Mesendoderm (in vitro differentiated cells): ENCODE measurements around the gene MLKL.

Experiments used
- DNase-seq: peaks from one replicate; pipeline ENCODE4 v3.0.0; 2013
- H2AK5ac ChIP-seq: 2 replicates; pipeline ENCODE4 v1.6.1; 2013; ENCODE audit warnings: low read length, inconsistent platforms
- H2BK120ac ChIP-seq: 2 replicates; pipeline ENCODE4 v1.6.1; 2013; ENCODE audit warnings: low read depth, mild to moderate bottlenecking, low read length, moderate library complexity, mixed read lengths
- H2BK15ac ChIP-seq: replicated peaks from 2 replicates; pipeline ENCODE4 v1.6.1; 2013; ENCODE audit warnings: low read depth, mild to moderate bottlenecking, moderate library complexity
- H2BK5ac ChIP-seq: 2 replicates; pipeline ENCODE4 v1.6.1; 2013; ENCODE audit warnings: low read length, inconsistent platforms
- H3K18ac ChIP-seq: 2 replicates; pipeline ENCODE4 v1.6.1; 2013; ENCODE audit warnings: mild to moderate bottlenecking, low read length, mixed read lengths
- H3K23ac ChIP-seq: one replicate; pipeline ENCODE4 v1.6.1; 2013; ENCODE audit warnings: low read length
- H3K27ac ChIP-seq: 2 replicates; pipeline ENCODE4 v1.5.1; 2013; ENCODE audit warnings: low read depth, mild to moderate bottlenecking, inconsistent platforms, low read length, moderate library complexity
- H3K27me3 ChIP-seq: 2 replicates; pipeline ENCODE4 v1.6.1; 2013; ENCODE audit warnings: low read length, control low read depth, mild to moderate bottlenecking, inconsistent platforms; ENCODE audit not compliant: insufficient read depth, poor library complexity
- H3K36me3 ChIP-seq: 2 replicates; pipeline ENCODE4 v1.6.1; 2013; ENCODE audit warnings: low read length, inconsistent platforms; ENCODE audit not compliant: control insufficient read depth, insufficient read depth
- H3K4ac ChIP-seq: one replicate; pipeline ENCODE4 v1.6.1; 2013; ENCODE audit warnings: low read depth, mild to moderate bottlenecking, low read length, moderate library complexity
- H3K4me1 ChIP-seq: 2 replicates; pipeline ENCODE4 v1.6.1; 2013; ENCODE audit warnings: low read depth, low read length, inconsistent platforms; ENCODE audit not compliant: control insufficient read depth
- H3K4me2 ChIP-seq: 2 replicates; pipeline ENCODE4 v1.6.1; 2013; ENCODE audit warnings: low read length
- H3K4me3 ChIP-seq: 2 replicates; pipeline ENCODE4 v1.5.1; 2013; ENCODE audit warnings: mild to moderate bottlenecking, low read length
- H3K56ac ChIP-seq: one replicate; pipeline ENCODE4 v1.6.1; 2013; ENCODE audit warnings: low read length
- H3K79me1 ChIP-seq: 2 replicates; pipeline ENCODE4 v1.6.1; 2013; ENCODE audit warnings: low read length, inconsistent platforms
- H3K79me2 ChIP-seq: 2 replicates; pipeline ENCODE4 v1.6.1; 2013; ENCODE audit warnings: mild to moderate bottlenecking, low read length; ENCODE audit not compliant: control insufficient read depth, insufficient read depth
- H3K9ac ChIP-seq: 2 replicates; pipeline ENCODE4 v1.6.1; 2013; ENCODE audit warnings: low read length, inconsistent platforms
- H4K5ac ChIP-seq: one replicate; pipeline ENCODE4 v1.6.1; 2013; ENCODE audit warnings: low read length
- H4K8ac ChIP-seq: one replicate; pipeline ENCODE4 v1.6.1; 2013; ENCODE audit warnings: low read depth, mild to moderate bottlenecking, control low read depth, low read length, moderate library complexity
- WGBS: extraction: QIAGEN DNeasy Blood & Tissue Kit; methylation state at CpG from one replicate; pipeline ENCODE4 v1.1.7; 2013; ENCODE audit warnings: low lambda C conversion rate, missing lambda C conversion rate; ENCODE audit not compliant: insufficient coverage; ENCODE audit errors: extremely low coverage; 5-methylcytosine and 5-hydroxymethylcytosine counted together

Gene MLKL

GRCh38 chr16:74709441-74709877 lies 8.8 kb upstream of the MLKL start:
- Histone ChIP-seq H3K18ac (no peak overlapping the region), H3K79me1 (no peaks in the 10 kb centered on the region)
- WGBS = no CpG with 5 or more reads among the region's 6 CpGs

GRCh38 chr16:74700116-74700437 lies 585 bp downstream of the MLKL start:
- Histone ChIP-seq H3K9ac (peak overlapping the region; percentile 56), H3K27ac (no peak overlapping the region), H3K4ac (no peak overlapping the region), H3K36me3 (no peaks in the 10 kb centered on the region), H3K27me3 (peaks cover 1% of the 10 kb centered on the region), H3K4me2 (peak overlapping the region; percentile 28), H3K56ac (peak overlapping the region; percentile 75), H3K4me3 (peak overlapping the region; percentile 9), H2BK15ac (no peak overlapping the region), H2BK5ac (no peak overlapping the region), H3K23ac (no peak overlapping the region), H3K4me1 (no peaks in the 10 kb centered on the region), H3K79me2 (no peaks in the 10 kb centered on the region), H2AK5ac (no peak overlapping the region), H4K8ac (no peak overlapping the region), H3K18ac (no peak overlapping the region), H3K79me1 (no peaks in the 10 kb centered on the region), H4K5ac (no peak overlapping the region), H2BK120ac (no peak overlapping the region)
- no peak for DNase-seq
- no CpG with 5 or more reads among the region's 16 CpGs for WGBS

More at GRCh38 chr16:74709441-74709877, 8.8 kb upstream of the MLKL start:
- Histone ChIP-seq H3K23ac (no peak overlapping the region), H3K79me2 (no peaks in the 10 kb centered on the region), H3K4me1 (no peaks in the 10 kb centered on the region), H3K9ac (no peak overlapping the region), H4K5ac (no peak overlapping the region), H3K4ac (no peak overlapping the region), H3K27ac (no peak overlapping the region), H3K27me3 (no peaks in the 10 kb centered on the region), H2BK5ac (no peak overlapping the region), H3K4me2 (no peak overlapping the region), H2BK15ac (no peak overlapping the region), H4K8ac (no peak overlapping the region), H3K36me3 (no peaks in the 10 kb centered on the region), H2AK5ac (no peak overlapping the region), H3K4me3 (no peak overlapping the region), H2BK120ac (no peak overlapping the region), H3K56ac (no peak overlapping the region)
- peak; percentile 73 for DNase-seq

GRCh38 chr16:74699666-74700065 lies 996 bp downstream of the MLKL start:
- Histone ChIP-seq H3K9ac (no peak overlapping the region), H3K27me3 (peaks cover 1% of the 10 kb centered on the region), H3K23ac (no peak overlapping the region), H2BK5ac (no peak overlapping the region), H4K5ac (no peak overlapping the region), H2AK5ac (no peak overlapping the region), H4K8ac (no peak overlapping the region), H3K4ac (no peak overlapping the region), H3K56ac (no peak overlapping the region), H3K4me1 (no peaks in the 10 kb centered on the region), H2BK15ac (no peak overlapping the region), H3K79me2 (no peaks in the 10 kb centered on the region), H3K79me1 (no peaks in the 10 kb centered on the region), H3K36me3 (no peaks in the 10 kb centered on the region), H3K4me2 (no peak overlapping the region), H3K27ac (no peak overlapping the region), H2BK120ac (no peak overlapping the region), H3K18ac (no peak overlapping the region), H3K4me3 (no peak overlapping the region)
- WGBS = no CpG with 5 or more reads among the region's 4 CpGs
- DNase-seq = no peak

GRCh38 chr16:74698222-74698621 lies 2.4 kb downstream of the MLKL start:
- Histone ChIP-seq H3K9ac (no peak overlapping the region), H3K79me2 (no peaks in the 10 kb centered on the region), H3K27ac (no peak overlapping the region), H3K4me3 (no peak overlapping the region), H2BK15ac (no peak overlapping the region), H3K18ac (no peak overlapping the region), H3K4ac (no peak overlapping the region), H4K5ac (no peak overlapping the region), H3K56ac (no peak overlapping the region), H3K4me1 (no peaks in the 10 kb centered on the region), H3K23ac (no peak overlapping the region), H3K79me1 (no peaks in the 10 kb centered on the region), H3K27me3 (peaks cover 1% of the 10 kb centered on the region), H2BK5ac (no peak overlapping the region), H2AK5ac (no peak overlapping the region), H4K8ac (no peak overlapping the region), H3K36me3 (no peaks in the 10 kb centered on the region), H2BK120ac (no peak overlapping the region), H3K4me2 (no peak overlapping the region)
- DNase-seq = no peak
- WGBS = no CpG with 5 or more reads among the region's 4 CpGs

GRCh38 chr16:74695450-74696422 lies 4.9 kb downstream of the MLKL start:
- peaks cover 1% of the 10 kb centered on the region for H3K27me3 ChIP-seq
- H4K5ac ChIP-seq = no peak overlapping the region
- no peaks in the 10 kb centered on the region for H3K79me2 ChIP-seq
- H3K27ac ChIP-seq = no peak overlapping the region
- H3K4ac ChIP-seq = no peak overlapping the region
- H3K4me2 ChIP-seq = peak overlapping the region; percentile 72
- no peak overlapping the region for H2BK120ac ChIP-seq
- no CpG with 5 or more reads among the region's 19 CpGs for WGBS
- H3K18ac ChIP-seq = no peak overlapping the region
- H3K79me1 ChIP-seq = no peaks in the 10 kb centered on the region
- no peak overlapping the region for H2AK5ac ChIP-seq
- H2BK15ac ChIP-seq = no peak overlapping the region
- no peak overlapping the region for H3K23ac ChIP-seq
- no peak overlapping the region for H4K8ac ChIP-seq
- H3K9ac ChIP-seq = peak overlapping the region; percentile 58
- peak; percentile 94 for DNase-seq
- H2BK5ac ChIP-seq = no peak overlapping the region
- H3K4me3 ChIP-seq = peak overlapping the region; percentile 30
- H3K36me3 ChIP-seq = no peaks in the 10 kb centered on the region
- no peaks in the 10 kb centered on the region for H3K4me1 ChIP-seq
- H3K56ac ChIP-seq = peak overlapping the region; percentile 65
